GM18526 (cell line): ENCODE results near the gene CTCF.
A peak's percentile ranks its signal among the peaks of the same experiment; 100 is the strongest.

Experiments used
- POLR2A ChIP-seq: IDR thresholded peaks from 3 replicates; pipeline ENCODE4 v1.6.1; 2011; ENCODE audit not compliant: insufficient read length; ENCODE audit errors: extremely low read depth

CTCF gene

GRCh38 chr16:67529582-67530012 is 32.7 kb upstream of the CTCF start:
- TF ChIP-seq POLR2A: no peak

DNA sequence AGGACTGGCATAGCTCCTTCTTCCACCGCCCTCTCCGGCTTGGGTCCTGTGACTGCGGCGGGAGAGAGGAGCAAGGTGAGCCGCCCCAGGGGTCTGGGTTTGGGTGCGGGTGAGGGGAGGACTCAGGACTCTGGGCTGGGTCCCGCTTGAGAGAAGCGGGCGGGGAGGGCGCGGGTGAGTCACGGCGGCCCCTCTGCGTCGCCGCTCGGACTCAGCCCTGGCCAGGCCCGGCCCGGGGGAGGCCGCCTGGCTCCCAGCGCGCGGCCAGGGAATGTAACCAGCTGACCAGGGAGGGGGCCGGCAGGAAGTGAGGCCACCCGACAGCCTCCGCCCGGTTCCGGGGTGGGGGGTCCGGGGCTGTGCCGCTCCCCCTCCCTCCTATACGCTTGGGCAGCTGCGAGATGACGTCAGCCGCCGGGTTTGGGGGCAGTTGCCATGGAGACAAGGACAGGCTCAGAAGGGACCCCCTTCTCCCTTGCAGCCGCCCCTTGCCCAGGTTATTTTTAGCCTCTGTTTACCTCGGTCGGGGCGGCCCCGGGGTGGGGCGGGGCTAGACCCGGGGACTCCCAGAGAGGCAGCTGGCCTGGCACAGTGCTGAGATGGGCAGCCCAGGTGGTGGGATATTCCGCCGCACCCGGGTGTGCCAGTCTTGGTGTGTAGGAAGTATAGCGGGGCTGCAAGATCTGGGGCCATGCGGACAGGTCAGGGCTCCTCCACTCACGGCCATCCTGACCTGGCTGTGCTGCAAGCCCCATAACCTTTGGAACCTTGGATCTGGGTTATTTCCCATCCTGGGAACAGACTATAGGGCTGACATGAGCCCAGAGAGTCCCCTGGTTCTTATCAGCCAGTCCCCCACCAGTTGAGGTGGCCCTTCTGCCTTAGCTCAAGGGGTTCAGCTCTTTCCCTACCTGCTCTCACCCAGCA is 32.0 kb upstream of the CTCF start:
- peak; percentile 40 for TF ChIP-seq POLR2A

DNA sequence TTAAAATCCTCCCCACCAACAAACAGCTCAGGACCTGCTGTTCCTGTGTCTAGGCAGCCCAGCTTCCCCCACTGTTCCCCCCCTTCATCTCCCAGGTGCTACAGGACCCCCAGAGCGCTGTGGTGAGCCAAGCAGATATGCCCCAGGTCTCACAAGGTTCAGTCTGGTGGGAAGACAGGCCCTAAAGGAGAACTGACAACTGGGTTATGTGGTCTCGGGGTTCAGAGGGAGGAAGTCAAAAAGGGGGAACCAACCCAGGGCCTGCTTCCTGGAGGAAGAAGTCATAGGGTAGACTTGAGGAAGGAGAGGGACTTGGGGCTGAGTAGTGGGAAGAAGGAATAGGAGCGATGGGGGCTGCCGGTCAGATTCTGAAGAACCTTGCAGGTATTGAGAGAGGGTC is 31.1 kb upstream of the CTCF start:
- no peak for TF ChIP-seq POLR2A

DNA sequence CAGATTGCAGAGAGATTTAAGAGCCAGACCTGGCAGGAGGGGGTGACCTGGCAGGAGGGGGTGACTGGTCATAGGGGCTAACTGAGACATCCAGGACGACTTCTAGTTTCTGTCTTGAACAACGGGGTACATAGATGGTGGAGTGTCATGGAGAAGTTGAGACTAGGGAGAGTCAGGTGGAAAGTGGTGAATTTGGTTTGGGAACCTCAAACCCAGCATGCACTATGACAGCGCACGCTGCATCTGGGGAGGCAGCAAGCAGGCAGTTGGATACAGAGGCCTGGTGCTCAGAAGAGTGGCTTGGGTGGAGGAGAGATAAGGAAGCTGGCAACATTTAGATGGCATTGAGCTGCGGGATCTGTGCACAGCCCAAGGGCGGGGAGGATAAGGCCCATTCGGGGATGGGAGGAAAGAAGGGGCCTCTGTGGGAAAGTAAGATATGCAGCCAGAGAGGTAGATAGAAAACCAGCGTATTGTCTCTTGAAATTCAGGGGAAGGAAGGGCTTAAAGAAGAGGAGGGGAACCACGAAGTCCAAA is 29.2 kb upstream of the CTCF start:
- no peak for TF ChIP-seq POLR2A

- TF ChIP-seq POLR2A: no peak
Measured at GRCh38 chr16:67534431-67534830, 27.9 kb upstream of the CTCF start.

GRCh38 chr16:67535201-67535600 is 27.1 kb upstream of the CTCF start:
- TF ChIP-seq POLR2A: no peak

DNA sequence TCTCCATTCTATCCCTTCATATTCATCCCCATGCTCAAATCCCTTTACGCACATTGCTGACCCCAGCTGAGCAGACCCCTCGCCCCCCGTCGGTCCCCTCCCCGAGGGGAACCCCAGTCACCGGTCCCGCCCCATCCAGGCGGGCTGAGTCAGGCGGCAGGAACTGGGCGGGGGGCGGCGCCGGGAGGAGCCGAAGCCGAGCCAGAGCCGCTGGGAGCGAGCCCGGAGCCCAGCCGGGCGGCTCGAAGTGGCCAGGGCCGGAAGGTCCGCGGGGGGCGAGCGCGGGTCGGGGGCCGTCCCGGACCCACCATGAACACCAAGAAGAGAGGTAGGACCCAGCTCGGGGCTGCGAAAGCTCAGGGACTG is 25.1 kb upstream of the CTCF start:
- TF ChIP-seq POLR2A: peak; percentile 30

DNA sequence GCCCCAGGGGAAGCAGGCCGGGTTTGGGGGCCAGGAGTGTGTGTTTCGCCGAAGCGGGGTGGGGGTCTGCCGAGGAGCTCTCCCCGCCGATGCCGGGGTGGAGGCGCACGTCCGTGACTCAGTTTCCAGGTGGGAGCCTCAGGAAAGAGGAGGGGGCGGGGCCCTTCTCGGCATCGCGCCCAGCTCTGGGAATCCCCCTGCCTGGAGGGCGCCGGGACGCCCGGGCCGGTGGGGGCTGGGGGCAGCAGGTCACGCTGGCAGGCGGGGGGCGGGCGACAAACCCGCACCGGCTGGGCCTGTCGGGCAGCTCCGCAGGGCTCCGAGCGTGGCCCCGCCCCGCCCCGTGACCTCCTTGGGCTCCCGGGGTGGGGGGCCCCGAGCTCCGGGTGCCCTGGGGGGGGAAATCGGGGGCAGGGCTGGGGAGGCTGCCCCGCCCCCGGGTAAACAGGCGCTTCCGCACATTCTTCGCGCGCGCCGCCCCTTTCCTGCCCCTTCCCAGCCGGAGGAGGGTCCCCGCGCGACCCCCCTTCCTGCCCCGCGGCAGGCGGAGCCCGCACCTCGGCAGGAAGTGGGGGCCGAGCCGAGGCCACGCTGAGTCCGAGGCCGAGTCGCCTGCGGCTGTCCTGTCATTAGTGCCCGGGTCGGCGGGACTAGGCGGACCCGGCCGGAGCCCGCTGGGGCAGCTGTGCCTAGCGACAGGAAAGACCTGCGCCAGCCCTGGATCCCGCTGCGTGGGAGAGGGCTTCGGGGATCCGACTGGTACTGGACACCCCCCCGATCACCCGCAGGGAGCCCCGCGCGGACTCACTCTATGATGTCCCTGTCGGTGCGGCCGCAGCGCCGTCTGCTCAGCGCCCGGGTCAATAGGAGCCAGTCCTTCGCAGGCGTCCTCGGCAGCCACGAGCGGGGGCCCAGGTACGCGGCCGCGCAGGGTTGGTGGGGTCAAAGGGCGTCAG is 24.4 kb upstream of the CTCF start:
- peak; percentile 7 for TF ChIP-seq POLR2A

GRCh38 chr16:67538666-67539101 is 23.6 kb upstream of the CTCF start:
- TF ChIP-seq POLR2A: no peak

GRCh38 chr16:67539271-67539670 is 23.1 kb upstream of the CTCF start:
- TF ChIP-seq POLR2A: no peak

GRCh38 chr16:67539691-67540635 is 22.4 kb upstream of the CTCF start:
- TF ChIP-seq POLR2A: no peak

DNA sequence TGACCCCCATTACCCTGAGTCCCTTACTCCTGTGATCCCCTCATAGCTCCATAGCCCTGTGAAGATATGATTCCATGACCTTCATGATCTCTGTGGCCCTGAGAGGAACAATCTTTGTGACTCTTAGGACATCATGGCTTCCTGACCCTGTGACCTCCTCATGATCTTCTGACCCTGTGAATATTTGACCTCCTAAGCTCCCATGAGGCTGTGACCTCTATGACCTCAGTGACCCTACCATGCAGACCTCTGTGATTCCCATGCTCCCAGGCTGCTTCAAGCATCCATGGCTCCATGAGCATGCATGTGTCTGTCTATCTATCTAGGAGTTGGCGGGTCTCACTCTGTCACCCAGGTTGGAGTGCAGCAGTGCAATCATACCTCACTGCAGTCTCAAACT is 21.6 kb upstream of the CTCF start:
- TF ChIP-seq POLR2A: no peak

- TF ChIP-seq POLR2A: no peak
Measured at GRCh38 chr16:67541391-67542263, 20.7 kb upstream of the CTCF start.
